Gastrocnemius medialis (tissue), 4 donors: ENCODE measurements around the gene TK1. TPM values are rescaled to one million over a fixed set of nuclear protein-coding genes. Genes with fewer than 3 reads are reported as not detected.

ENCODE experiments used
- ATAC-seq, 2 donors: fragments of 150-250 bp; one replicate each; pipeline ENCODE4 v1.9.1; 2016
- DNase-seq, 2 donors: peaks; one replicate each; pipeline ENCODE4 v3.0.0-alpha.2; 2019
- H3K27ac ChIP-seq, 4 donors: fragments of 200-600 bp; sonication (generic); 1 replicate in 1 of 4; 2 replicates in 3 of 4; pipeline ENCODE4 v1.5.1; 2016 to 2018; ENCODE audit warnings: mild to moderate bottlenecking in 2 of 4, moderate library complexity in 1 of 4
- H3K27me3 ChIP-seq, 3 donors: fragments of 200-600 bp; sonication (generic) in 2 of 3; 1 replicate in 1 of 3; 2 replicates in 2 of 3; pipeline versions ENCODE4 v1.5.1 to v1.6.0; 2016 to 2019; ENCODE audit warnings: mild to moderate bottlenecking in 1 of 3, moderate library complexity in 1 of 3
- H3K36me3 ChIP-seq, 2 donors: fragments of 200-600 bp; sonication (generic) in 1 of 2; one replicate each; pipeline ENCODE4 v1.5.1; 2017 to 2018
- H3K4me1 ChIP-seq, 2 donors: fragments of 200-600 bp; sonication (generic) in 1 of 2; one replicate each; pipeline ENCODE4 v1.5.1; 2016 to 2017; ENCODE audit warnings: mild to moderate bottlenecking in 2 of 2
- H3K4me3 ChIP-seq, 4 donors: fragments of 200-600 bp; sonication (generic) in 3 of 4; 1 replicate in 1 of 4; 2 replicates in 3 of 4; pipeline ENCODE4 v1.5.1; 2016 to 2019; ENCODE audit warnings: mild to moderate bottlenecking in 2 of 4
- H3K9me3 ChIP-seq, 3 donors: fragments of 200-600 bp; sonication (generic) in 2 of 3; 1 replicate in 1 of 3; 2 replicates in 2 of 3; pipeline ENCODE4 v1.5.1; 2016 to 2019
- POLR2A ChIP-seq, 2 donors: fragments of 450-650 bp; IDR thresholded peaks; one replicate each; pipeline ENCODE4 v1.6.1; 2017; ENCODE audit warnings: antibody characterized with exemption in 2 of 2, mild to moderate bottlenecking in 2 of 2, moderate library complexity in 2 of 2
- in situ Hi-C, 4 donors: fragments of 200-750 bp; cut with MboI; loops; one replicate each; pipeline versions ENCODE4 v1.15.0 to v1.8.0; 2017; ENCODE audit warnings: low sequenced_read_pairs in 4 of 4
- intact Hi-C: fragments of 100-400 bp; cut with DNase I; formaldehyde crosslinking; loops from one replicate; pipeline ENCODE4 v1.15.1; 2023; ENCODE audit warnings: low total_unique reads
- total RNA-seq, 4 donors: library from RNA; depleted of rRNA; stranded (reverse); fragments of >200 nt; gene quantifications; one replicate each; pipeline versions ENCODE4 v1.1.0 to v1.2.3, GENCODE V29; 2016
- TF ChIP-seq, protein P1 (sequence below), 5 experiments: fragments of 450-650 bp in 3 of 5; fragments of 200-600 bp in 2 of 5; sonication (generic) in 2 of 5; IDR thresholded peaks in 4 of 5; conservative IDR thresholded peaks in 1 of 5; 1 replicate in 4 of 5; 2 replicates in 1 of 5; pipeline ENCODE4 v1.5.1; 2016 to 2019; ENCODE audit warnings: antibody characterized with exemption in 5 of 5, mild to moderate bottlenecking in 3 of 5, moderate library complexity in 3 of 5

Gene TK1
- total RNA-seq, 4 donors from 2014 or later, result 0.22 to 2.1 (median 0.60) TPM

- ATAC-seq (no peak), DNase-seq (no peak)
- TF ChIP-seq POLR2A (IDR thresholded peaks at IDR 0.05), result no peak
- TF ChIP-seq, protein P1, sequence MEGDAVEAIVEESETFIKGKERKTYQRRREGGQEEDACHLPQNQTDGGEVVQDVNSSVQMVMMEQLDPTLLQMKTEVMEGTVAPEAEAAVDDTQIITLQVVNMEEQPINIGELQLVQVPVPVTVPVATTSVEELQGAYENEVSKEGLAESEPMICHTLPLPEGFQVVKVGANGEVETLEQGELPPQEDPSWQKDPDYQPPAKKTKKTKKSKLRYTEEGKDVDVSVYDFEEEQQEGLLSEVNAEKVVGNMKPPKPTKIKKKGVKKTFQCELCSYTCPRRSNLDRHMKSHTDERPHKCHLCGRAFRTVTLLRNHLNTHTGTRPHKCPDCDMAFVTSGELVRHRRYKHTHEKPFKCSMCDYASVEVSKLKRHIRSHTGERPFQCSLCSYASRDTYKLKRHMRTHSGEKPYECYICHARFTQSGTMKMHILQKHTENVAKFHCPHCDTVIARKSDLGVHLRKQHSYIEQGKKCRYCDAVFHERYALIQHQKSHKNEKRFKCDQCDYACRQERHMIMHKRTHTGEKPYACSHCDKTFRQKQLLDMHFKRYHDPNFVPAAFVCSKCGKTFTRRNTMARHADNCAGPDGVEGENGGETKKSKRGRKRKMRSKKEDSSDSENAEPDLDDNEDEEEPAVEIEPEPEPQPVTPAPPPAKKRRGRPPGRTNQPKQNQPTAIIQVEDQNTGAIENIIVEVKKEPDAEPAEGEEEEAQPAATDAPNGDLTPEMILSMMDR (IDR thresholded peaks at IDR 0.05 in 4 of 5, conservative IDR thresholded peaks at IDR 0.05 in 1 of 5), result no peak
- peaks cover 0 to 5% of the 10 kb centered on the region in 2 donors for H3K4me1 ChIP-seq
- no peak overlapping the region for H3K4me3 ChIP-seq
- H3K27ac ChIP-seq, result no peak overlapping the region
- H3K9me3 ChIP-seq, result no peaks in the 10 kb centered on the region
- in situ Hi-C loops (no loop called here), intact Hi-C loops (no loop called here)
- no peaks in the 10 kb centered on the region for H3K27me3 ChIP-seq
- H3K36me3 ChIP-seq, result no peaks in the 10 kb centered on the region
Measured at GRCh38 chr17:78163881-78164747, 22.7 kb downstream of the TK1 start.

- Histone ChIP-seq H3K27ac (no peak overlapping the region), H3K4me1 (no peaks in the 10 kb centered on the region), H3K36me3 (no peaks in the 10 kb centered on the region), H3K27me3 (no peaks in the 10 kb centered on the region), H3K4me3 (no peak overlapping the region), H3K9me3 (no peaks in the 10 kb centered on the region)
- intact Hi-C loops, result no loop called here
- no peak for DNase-seq
- ATAC-seq, result no peak
- TF ChIP-seq POLR2A (IDR thresholded peaks at IDR 0.05), result no peak
- TF ChIP-seq, protein P1 (IDR thresholded peaks at IDR 0.05 in 4 of 5, conservative IDR thresholded peaks at IDR 0.05 in 1 of 5), result no peak
- in situ Hi-C loops, result no loop called here
Measured at GRCh38 chr17:78159575-78160158, 27.2 kb downstream of the TK1 start.

DNA sequence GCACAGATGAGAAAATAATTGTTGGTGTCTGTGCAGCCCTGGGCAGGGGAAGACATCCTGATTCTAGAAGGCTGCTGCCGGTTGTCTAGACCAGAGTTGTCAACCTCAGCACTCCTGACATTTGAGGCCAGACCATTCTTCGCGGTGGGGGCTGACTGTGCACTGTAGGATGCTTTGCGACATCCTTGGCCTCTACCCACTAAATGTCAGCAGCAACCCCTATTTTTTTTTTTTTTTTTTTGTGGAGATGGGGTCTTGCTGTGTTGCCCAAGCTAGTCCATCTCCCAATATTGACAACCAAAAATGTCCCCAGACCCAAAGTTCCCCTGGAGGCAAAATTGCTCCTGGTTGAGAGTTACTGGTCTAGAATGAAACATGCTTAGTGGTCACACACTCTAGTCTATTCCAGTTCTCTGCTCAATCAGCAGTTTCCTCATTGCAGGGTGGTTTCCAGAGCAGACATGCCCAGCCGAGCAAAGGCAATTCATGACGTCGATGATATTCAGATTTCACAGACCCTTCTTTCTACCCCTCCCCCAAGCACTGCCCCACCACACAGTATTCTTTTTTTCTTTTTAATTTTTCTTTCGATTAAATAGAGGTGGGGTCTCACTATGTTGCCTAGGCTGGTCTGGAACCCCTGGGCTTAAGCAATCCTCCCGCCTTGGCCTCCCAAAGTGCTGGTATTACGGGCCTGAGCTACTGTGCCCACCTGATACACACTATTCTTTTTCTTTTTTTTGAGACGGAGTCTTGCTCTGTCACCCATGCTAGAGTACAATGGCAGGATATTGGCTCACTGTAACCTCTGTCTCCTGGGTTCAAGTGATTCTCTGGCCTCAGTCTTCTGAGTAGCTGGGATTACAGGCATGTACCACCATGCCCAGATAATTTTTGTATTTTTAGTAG lies 31.7 kb downstream of the TK1 start:
- Histone ChIP-seq H3K9me3 (no peaks in the 10 kb centered on the region), H3K4me3 (no peak overlapping the region), H3K27ac (no peak overlapping the region), H3K36me3 (no peaks in the 10 kb centered on the region), H3K27me3 (no peaks in the 10 kb centered on the region), H3K4me1 (peaks cover 0 to 3% of the 10 kb centered on the region in 2 donors)
- intact Hi-C loops (no loop called here), in situ Hi-C loops (no loop called here)
- no peak for ATAC-seq
- DNase-seq, result no peak
- no peak for TF ChIP-seq POLR2A (IDR thresholded peaks at IDR 0.05)
- TF ChIP-seq, protein P1 (IDR thresholded peaks at IDR 0.05 in 4 of 5, conservative IDR thresholded peaks at IDR 0.05 in 1 of 5), result no peak

GRCh38 chr17:78151514-78152008 lies 35.3 kb downstream of the TK1 start:
- H3K4me1 ChIP-seq, result peaks cover 0 to 3% of the 10 kb centered on the region in 2 donors
- TF ChIP-seq, protein P1 (IDR thresholded peaks at IDR 0.05 in 4 of 5, conservative IDR thresholded peaks at IDR 0.05 in 1 of 5), result no peak
- TF ChIP-seq POLR2A (IDR thresholded peaks at IDR 0.05), result no peak
- ATAC-seq, result peak in 1 of 2 donors; percentile 57
- H3K36me3 ChIP-seq, result no peaks in the 10 kb centered on the region
- intact Hi-C loops, result no loop called here
- H3K4me3 ChIP-seq, result no peak overlapping the region
- no peaks in the 10 kb centered on the region for H3K9me3 ChIP-seq
- H3K27ac ChIP-seq, result no peak overlapping the region
- in situ Hi-C loops, result no loop called here
- no peak for DNase-seq
- no peaks in the 10 kb centered on the region for H3K27me3 ChIP-seq
